Parathyroid adenoma (tissue), 2 donors: ENCODE data around the gene B9D2.

Experiments
- H2AFZ ChIP-seq: fragments of 300-600 bp; sonication (generic); one replicate; pipeline ENCODE4 v1.7.0; 2017; ENCODE audit warnings: antibody characterized with exemption, mild to moderate bottlenecking
- H3K27ac ChIP-seq: fragments of 300-600 bp; sonication (generic); one replicate; pipeline ENCODE4 v1.7.0; 2017
- H3K27me3 ChIP-seq: fragments of 300-600 bp; sonication (generic); one replicate; pipeline ENCODE4 v1.7.0; 2017; ENCODE audit warnings: low read length; ENCODE audit not compliant: control insufficient read depth, insufficient read depth
- H3K36me3 ChIP-seq: fragments of 300-600 bp; sonication (generic); one replicate; pipeline ENCODE4 v1.7.0; 2017; ENCODE audit warnings: low read length; ENCODE audit not compliant: control insufficient read depth, insufficient read depth
- H3K4me1 ChIP-seq: fragments of 300-600 bp; sonication (generic); one replicate; pipeline ENCODE4 v1.7.0; 2017; ENCODE audit warnings: control low read depth
- H3K4me2 ChIP-seq: fragments of 300-600 bp; sonication (generic); one replicate; pipeline ENCODE4 v1.7.0; 2017; ENCODE audit warnings: low read length
- H3K4me3 ChIP-seq: fragments of 300-600 bp; sonication (generic); one replicate; pipeline ENCODE4 v1.7.0; 2017; ENCODE audit warnings: low read depth, low read length
- H3K79me2 ChIP-seq: fragments of 300-600 bp; sonication (generic); one replicate; pipeline ENCODE4 v1.7.0; 2017; ENCODE audit warnings: control low read depth
- H3K9ac ChIP-seq: fragments of 300-600 bp; sonication (generic); one replicate; pipeline ENCODE4 v1.7.0; 2017; ENCODE audit warnings: mild to moderate bottlenecking
- H3K9me3 ChIP-seq: fragments of 300-600 bp; sonication (generic); one replicate; pipeline ENCODE4 v1.7.0; 2017; ENCODE audit warnings: low read length; ENCODE audit not compliant: control insufficient read depth
- TF ChIP-seq, protein P1 (sequence below): fragments of 300-600 bp; sonication (generic); IDR thresholded peaks from one replicate; pipeline ENCODE4 v1.7.0; 2017; ENCODE audit warnings: antibody characterized with exemption, mild to moderate bottlenecking
- donor health status: primary hyperparathyroidism.

The B9D2 gene

DNA sequence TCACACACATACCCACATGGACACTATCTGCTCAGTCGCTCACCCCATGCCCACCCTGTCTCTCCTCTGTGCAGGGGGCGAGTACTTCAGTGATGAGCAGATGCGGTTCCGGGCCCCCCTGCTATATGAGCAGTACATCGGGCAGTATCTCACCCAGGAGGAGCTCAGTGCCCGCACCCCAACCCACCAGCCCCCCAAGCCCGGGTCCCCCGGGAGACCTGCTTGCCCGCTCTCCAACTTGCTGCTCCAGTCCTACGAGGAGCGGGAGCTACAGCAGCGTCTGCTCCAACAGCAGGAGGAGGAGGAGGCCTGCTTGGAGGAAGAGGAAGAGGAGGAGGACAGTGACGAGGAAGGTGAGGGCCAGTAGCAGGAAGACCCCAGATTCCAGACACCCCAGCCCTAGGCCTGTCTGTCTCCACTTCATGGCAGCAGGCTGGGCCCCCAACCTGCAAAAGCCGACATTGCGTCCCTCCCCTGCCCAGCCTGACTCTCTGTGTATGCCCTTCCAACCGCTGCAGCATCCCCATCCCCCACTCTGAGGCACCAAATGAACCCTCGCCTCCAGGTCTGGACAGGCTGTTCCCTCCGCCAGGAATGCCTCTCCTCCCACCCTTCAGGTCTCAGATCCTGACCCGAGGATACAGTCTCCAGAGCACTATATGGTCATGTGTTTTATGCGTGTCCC, 44.3 kb downstream of the B9D2 start:
- TF ChIP-seq, protein P1, sequence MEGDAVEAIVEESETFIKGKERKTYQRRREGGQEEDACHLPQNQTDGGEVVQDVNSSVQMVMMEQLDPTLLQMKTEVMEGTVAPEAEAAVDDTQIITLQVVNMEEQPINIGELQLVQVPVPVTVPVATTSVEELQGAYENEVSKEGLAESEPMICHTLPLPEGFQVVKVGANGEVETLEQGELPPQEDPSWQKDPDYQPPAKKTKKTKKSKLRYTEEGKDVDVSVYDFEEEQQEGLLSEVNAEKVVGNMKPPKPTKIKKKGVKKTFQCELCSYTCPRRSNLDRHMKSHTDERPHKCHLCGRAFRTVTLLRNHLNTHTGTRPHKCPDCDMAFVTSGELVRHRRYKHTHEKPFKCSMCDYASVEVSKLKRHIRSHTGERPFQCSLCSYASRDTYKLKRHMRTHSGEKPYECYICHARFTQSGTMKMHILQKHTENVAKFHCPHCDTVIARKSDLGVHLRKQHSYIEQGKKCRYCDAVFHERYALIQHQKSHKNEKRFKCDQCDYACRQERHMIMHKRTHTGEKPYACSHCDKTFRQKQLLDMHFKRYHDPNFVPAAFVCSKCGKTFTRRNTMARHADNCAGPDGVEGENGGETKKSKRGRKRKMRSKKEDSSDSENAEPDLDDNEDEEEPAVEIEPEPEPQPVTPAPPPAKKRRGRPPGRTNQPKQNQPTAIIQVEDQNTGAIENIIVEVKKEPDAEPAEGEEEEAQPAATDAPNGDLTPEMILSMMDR = no peak
- peaks cover 3% of the 10 kb centered on the region for H3K4me1 ChIP-seq
- H3K4me2 ChIP-seq = no peak overlapping the region
- H3K9me3 ChIP-seq = no peaks in the 10 kb centered on the region
- H3K27me3 ChIP-seq = no peaks in the 10 kb centered on the region
- H3K4me3 ChIP-seq = no peak overlapping the region
- no peak overlapping the region for H3K9ac ChIP-seq
- H3K36me3 ChIP-seq = no peaks in the 10 kb centered on the region
- H3K27ac ChIP-seq = no peak overlapping the region
- H2AFZ ChIP-seq = no peak overlapping the region
- H3K79me2 ChIP-seq = peaks cover under 1% of the 10 kb centered on the region

DNA sequence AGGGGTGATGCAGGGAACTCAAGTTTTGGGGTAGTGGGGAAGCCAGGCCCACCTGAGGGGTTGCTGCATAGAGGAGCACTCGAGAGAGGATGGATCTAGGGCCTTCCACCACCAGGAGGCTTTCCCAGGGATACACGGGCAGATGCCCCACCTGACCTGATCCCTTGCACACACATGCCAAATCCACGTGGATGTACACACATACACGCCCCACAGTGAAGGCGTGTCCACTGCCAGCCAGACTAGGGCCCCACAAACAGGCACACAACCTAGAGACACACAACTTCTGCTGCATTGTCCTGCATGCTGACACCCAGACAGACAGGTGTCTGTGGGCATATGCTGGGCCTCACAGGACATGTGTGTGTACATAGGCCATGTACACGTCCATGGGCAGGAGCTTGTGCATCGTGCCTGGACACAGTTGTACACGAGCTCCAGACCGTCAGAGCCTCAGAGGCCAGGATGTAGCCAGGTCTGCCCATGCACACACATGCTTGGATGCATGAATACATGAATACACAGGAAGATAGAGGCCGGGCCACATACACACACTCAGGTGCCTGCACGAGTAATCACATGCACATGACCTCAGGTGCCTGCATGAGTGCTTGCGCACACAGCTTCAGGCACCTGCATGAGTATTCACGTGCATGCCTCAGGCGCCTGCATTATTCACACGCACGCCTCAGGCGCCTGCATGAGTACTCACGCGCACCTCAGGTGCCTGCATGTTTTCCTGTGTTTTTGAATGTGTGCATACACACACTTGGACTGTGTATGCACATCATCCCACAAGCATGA, 45.1 kb downstream of the B9D2 start:
- H3K4me3 ChIP-seq = no peak overlapping the region
- TF ChIP-seq, protein P1 = no peak
- H3K9ac ChIP-seq = no peak overlapping the region
- no peak overlapping the region for H3K4me2 ChIP-seq
- no peaks in the 10 kb centered on the region for H3K4me1 ChIP-seq
- no peaks in the 10 kb centered on the region for H3K36me3 ChIP-seq
- H3K9me3 ChIP-seq = no peaks in the 10 kb centered on the region
- no peak overlapping the region for H2AFZ ChIP-seq
- H3K27me3 ChIP-seq = no peaks in the 10 kb centered on the region
- H3K79me2 ChIP-seq = peaks cover 6% of the 10 kb centered on the region
- H3K27ac ChIP-seq = no peak overlapping the region

GRCh38 chr19:41316306-41316920, 47.5 kb downstream of the B9D2 start:
- no peak overlapping the region for H3K4me2 ChIP-seq
- no peak overlapping the region for H3K4me3 ChIP-seq
- no peak overlapping the region for H2AFZ ChIP-seq
- no peaks in the 10 kb centered on the region for H3K4me1 ChIP-seq
- H3K27me3 ChIP-seq = no peaks in the 10 kb centered on the region
- no peak overlapping the region for H3K9ac ChIP-seq
- H3K36me3 ChIP-seq = no peaks in the 10 kb centered on the region
- TF ChIP-seq, protein P1 = no peak
- peaks cover 22% of the 10 kb centered on the region for H3K79me2 ChIP-seq
- H3K27ac ChIP-seq = no peak overlapping the region
- H3K9me3 ChIP-seq = no peaks in the 10 kb centered on the region

GRCh38 chr19:41311613-41312012, 52.3 kb downstream of the B9D2 start:
- H3K27ac ChIP-seq = no peak overlapping the region
- H3K4me2 ChIP-seq = no peak overlapping the region
- H2AFZ ChIP-seq = no peak overlapping the region
- no peak overlapping the region for H3K9ac ChIP-seq
- H3K9me3 ChIP-seq = no peaks in the 10 kb centered on the region
- TF ChIP-seq, protein P1 = no peak
- peaks cover 25% of the 10 kb centered on the region for H3K79me2 ChIP-seq
- no peaks in the 10 kb centered on the region for H3K36me3 ChIP-seq
- H3K4me1 ChIP-seq = peaks cover 8% of the 10 kb centered on the region
- H3K4me3 ChIP-seq = no peak overlapping the region
- H3K27me3 ChIP-seq = no peaks in the 10 kb centered on the region
